ENCODE data around the gene PCDH1.

PCDH1 gene

DNA sequence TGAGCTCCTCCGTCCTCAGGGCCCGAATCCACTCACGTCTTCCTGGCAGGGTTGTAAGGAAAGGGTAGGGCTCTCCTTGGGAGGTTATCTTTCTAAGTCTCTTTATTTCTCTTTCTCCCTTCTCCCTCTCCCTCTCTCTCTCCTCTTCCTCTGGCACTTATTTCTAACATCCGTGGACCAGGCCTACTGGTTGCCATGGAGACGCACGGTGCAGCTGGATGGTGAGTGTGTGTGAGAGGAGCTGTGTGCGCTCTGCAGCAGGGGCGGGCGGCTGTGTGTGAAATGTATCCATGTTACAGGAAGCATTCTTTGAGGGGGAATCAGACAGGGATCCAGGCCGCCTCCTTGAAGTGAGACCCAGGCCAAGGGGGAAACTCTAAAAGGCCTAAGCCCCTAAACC lies 32.2 kb downstream of the PCDH1 start:
- no peak for TF ChIP-seq ESRRG (CRISPR knock-in tag; IDR thresholded peaks at IDR 0.05)
- TF ChIP-seq OSR1 (CRISPR knock-in tag; IDR thresholded peaks at IDR 0.05) = no peak
- TF ChIP-seq TCF4 (CRISPR knock-in tag; IDR thresholded peaks at IDR 0.05; ENCODE audit: borderline replicate concordance) = peak; percentile 39
- ATAC-seq = no peak

DNA sequence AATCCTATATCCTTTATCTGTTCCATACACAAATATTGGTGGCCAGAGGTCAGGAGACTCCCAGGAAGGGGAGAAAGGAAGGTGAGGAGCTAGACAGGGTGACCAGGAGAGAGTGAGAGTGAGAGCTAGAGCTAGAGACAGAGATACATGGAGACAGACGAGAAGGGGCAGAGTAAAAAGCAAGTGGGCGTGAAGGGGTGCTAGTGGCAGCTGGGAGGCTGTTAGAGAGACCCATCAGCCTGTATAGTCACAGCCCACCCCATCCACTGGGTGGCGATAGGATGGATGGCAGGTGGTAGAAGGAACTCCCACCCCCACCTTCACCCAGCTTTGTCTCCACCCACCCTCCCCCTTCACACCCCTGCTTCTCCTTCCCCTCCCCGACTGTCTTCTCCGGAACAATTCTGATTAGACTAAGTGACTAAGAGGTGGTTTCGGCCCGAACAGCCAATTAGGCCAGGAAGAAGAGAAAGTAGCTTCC lies 32.8 kb downstream of the PCDH1 start:
- ATAC-seq = no peak
- TF ChIP-seq, protein P1, sequence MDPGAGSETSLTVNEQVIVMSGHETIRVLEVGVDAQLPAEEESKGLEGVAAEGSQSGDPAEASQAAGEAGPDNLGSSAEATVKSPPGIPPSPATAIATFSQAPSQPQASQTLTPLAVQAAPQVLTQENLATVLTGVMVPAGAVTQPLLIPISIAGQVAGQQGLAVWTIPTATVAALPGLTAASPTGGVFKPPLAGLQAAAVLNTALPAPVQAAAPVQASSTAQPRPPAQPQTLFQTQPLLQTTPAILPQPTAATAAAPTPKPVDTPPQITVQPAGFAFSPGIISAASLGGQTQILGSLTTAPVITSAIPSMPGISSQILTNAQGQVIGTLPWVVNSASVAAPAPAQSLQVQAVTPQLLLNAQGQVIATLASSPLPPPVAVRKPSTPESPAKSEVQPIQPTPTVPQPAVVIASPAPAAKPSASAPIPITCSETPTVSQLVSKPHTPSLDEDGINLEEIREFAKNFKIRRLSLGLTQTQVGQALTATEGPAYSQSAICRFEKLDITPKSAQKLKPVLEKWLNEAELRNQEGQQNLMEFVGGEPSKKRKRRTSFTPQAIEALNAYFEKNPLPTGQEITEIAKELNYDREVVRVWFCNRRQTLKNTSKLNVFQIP (CRISPR knock-in tag; IDR thresholded peaks at IDR 0.05; ENCODE audit: borderline replicate concordance, low read depth) = no peak
- TF ChIP-seq TOX (CRISPR knock-in tag; IDR thresholded peaks at IDR 0.05; ENCODE audit: borderline replicate concordance) (no peak), TCF4 (CRISPR knock-in tag; IDR thresholded peaks at IDR 0.05; ENCODE audit: borderline replicate concordance) (no peak), ESRRG (CRISPR knock-in tag; IDR thresholded peaks at IDR 0.05) (no peak), RARB (CRISPR knock-in tag; IDR thresholded peaks at IDR 0.05) (no peak)
- TF ChIP-seq, protein P2, sequence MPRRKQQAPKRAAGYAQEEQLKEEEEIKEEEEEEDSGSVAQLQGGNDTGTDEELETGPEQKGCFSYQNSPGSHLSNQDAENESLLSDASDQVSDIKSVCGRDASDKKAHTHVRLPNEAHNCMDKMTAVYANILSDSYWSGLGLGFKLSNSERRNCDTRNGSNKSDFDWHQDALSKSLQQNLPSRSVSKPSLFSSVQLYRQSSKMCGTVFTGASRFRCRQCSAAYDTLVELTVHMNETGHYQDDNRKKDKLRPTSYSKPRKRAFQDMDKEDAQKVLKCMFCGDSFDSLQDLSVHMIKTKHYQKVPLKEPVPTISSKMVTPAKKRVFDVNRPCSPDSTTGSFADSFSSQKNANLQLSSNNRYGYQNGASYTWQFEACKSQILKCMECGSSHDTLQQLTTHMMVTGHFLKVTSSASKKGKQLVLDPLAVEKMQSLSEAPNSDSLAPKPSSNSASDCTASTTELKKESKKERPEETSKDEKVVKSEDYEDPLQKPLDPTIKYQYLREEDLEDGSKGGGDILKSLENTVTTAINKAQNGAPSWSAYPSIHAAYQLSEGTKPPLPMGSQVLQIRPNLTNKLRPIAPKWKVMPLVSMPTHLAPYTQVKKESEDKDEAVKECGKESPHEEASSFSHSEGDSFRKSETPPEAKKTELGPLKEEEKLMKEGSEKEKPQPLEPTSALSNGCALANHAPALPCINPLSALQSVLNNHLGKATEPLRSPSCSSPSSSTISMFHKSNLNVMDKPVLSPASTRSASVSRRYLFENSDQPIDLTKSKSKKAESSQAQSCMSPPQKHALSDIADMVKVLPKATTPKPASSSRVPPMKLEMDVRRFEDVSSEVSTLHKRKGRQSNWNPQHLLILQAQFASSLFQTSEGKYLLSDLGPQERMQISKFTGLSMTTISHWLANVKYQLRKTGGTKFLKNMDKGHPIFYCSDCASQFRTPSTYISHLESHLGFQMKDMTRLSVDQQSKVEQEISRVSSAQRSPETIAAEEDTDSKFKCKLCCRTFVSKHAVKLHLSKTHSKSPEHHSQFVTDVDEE (CRISPR knock-in tag; IDR thresholded peaks at IDR 0.05) = no peak
- TF ChIP-seq, protein P3, sequence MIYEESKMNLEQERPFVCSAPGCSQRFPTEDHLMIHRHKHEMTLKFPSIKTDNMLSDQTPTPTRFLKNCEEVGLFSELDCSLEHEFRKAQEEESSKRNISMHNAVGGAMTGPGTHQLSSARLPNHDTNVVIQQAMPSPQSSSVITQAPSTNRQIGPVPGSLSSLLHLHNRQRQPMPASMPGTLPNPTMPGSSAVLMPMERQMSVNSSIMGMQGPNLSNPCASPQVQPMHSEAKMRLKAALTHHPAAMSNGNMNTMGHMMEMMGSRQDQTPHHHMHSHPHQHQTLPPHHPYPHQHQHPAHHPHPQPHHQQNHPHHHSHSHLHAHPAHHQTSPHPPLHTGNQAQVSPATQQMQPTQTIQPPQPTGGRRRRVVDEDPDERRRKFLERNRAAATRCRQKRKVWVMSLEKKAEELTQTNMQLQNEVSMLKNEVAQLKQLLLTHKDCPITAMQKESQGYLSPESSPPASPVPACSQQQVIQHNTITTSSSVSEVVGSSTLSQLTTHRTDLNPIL (CRISPR knock-in tag; IDR thresholded peaks at IDR 0.05; ENCODE audit: low read depth) = no peak

DNA sequence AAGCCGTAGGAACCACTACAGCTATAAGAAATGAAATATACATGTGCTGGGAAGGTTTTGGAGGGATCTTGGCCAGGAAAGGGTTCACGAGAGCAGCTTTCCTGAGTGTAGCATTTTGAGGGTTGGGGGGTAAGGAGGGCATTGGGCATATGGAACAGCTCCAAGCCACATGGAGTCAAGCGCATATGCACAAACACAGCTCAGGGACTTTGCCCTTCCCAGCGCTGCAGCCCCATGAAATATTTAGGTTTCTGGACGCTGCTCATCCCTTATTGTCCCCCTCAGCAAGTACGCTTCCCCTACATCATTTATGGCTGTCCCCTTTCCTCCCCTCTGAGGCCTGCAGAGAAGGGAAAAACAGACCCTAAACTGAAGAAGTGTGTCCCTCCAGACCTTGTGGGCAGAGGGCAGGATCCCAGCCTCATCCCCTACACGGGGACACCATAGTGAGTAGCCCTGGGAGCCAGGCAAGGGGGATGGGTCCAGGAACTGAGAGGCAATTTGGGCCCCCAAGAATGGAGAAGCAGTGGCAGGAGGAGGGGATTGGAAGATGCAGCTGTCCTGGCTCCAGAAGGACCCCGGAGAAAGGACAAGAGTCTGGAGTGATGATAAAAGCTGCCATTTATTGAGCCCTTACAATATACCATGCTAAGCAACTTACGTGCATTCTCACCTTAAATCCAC lies 33.7 kb downstream of the PCDH1 start:
- no peak for ATAC-seq
- TF ChIP-seq, protein P2 (CRISPR knock-in tag; IDR thresholded peaks at IDR 0.05) = no peak
- TF ChIP-seq BACH2 (CRISPR knock-in tag; IDR thresholded peaks at IDR 0.05; ENCODE audit: borderline replicate concordance) (no peak), ZFP30 (CRISPR knock-in tag; IDR thresholded peaks at IDR 0.05) (no peak), ARNTL (CRISPR knock-in tag; IDR thresholded peaks at IDR 0.05; ENCODE audit: borderline replicate concordance, low read depth) (no peak), ESRRG (CRISPR knock-in tag; IDR thresholded peaks at IDR 0.05) (no peak), RARB (CRISPR knock-in tag; IDR thresholded peaks at IDR 0.05) (no peak), ZNF70 (CRISPR knock-in tag; IDR thresholded peaks at IDR 0.05) (no peak), CSDC2 (CRISPR knock-in tag; IDR thresholded peaks at IDR 0.05) (no peak), ZC3H10 (CRISPR knock-in tag; IDR thresholded peaks at IDR 0.05) (no peak), OSR1 (CRISPR knock-in tag; IDR thresholded peaks at IDR 0.05) (no peak), ZFP3 (CRISPR knock-in tag; IDR thresholded peaks at IDR 0.05) (no peak), ZNF8 (CRISPR knock-in tag; IDR thresholded peaks at IDR 0.05) (no peak)
- TF ChIP-seq, protein P4, sequence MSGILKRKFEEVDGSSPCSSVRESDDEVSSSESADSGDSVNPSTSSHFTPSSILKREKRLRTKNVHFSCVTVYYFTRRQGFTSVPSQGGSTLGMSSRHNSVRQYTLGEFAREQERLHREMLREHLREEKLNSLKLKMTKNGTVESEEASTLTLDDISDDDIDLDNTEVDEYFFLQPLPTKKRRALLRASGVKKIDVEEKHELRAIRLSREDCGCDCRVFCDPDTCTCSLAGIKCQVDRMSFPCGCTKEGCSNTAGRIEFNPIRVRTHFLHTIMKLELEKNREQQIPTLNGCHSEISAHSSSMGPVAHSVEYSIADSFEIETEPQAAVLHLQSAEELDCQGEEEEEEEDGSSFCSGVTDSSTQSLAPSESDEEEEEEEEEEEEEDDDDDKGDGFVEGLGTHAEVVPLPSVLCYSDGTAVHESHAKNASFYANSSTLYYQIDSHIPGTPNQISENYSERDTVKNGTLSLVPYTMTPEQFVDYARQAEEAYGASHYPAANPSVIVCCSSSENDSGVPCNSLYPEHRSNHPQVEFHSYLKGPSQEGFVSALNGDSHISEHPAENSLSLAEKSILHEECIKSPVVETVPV (CRISPR knock-in tag; IDR thresholded peaks at IDR 0.05) = no peak

All from SK-N-SH treated with all-trans-retinoic acid at 6 μM for 48 hours (cell line).